Measurements from ENCODE around the gene BICD2.

The BICD2 gene

GRCh38 chr9:92680166-92681119, 84.2 kb downstream of the BICD2 start:
- DNase-seq (ENCODE audit: low read depth): no peak
- no peak for TF ChIP-seq CTCF (conservative IDR thresholded peaks at IDR 0.05; ENCODE audit: low read depth, low read length)
- no peak overlapping the region for H3K4me3 ChIP-seq (ENCODE audit: low read length)

GRCh38 chr9:92679413-92680165, 85.0 kb downstream of the BICD2 start:
- no peak for TF ChIP-seq CTCF (conservative IDR thresholded peaks at IDR 0.05; ENCODE audit: low read depth, low read length)
- no peak overlapping the region for H3K4me3 ChIP-seq (ENCODE audit: low read length)
- DNase-seq (ENCODE audit: low read depth): no peak

- DNase-seq (ENCODE audit: low read depth): peak; percentile 55
- TF ChIP-seq CTCF (conservative IDR thresholded peaks at IDR 0.05; ENCODE audit: low read depth, low read length): no peak
- H3K4me3 ChIP-seq (ENCODE audit: low read length): peak overlapping the region; percentile 93
Observed at GRCh38 chr9:92671323-92671722, 93.3 kb downstream of the BICD2 start.

GRCh38 chr9:92669890-92670708, 94.5 kb downstream of the BICD2 start, which contains the start of gene IPPK:
Gene IPPK (minus strand): TSS chr9:92670131. CDS start chr9:92669988, 143 bp downstream.
- no peak for TF ChIP-seq CTCF (conservative IDR thresholded peaks at IDR 0.05; ENCODE audit: low read depth, low read length)
- peak; percentile 96 for DNase-seq (ENCODE audit: low read depth)
- peak within 1 kb of the TSS; percentile 93 for H3K4me3 ChIP-seq (ENCODE audit: low read length)

GRCh38 chr9:92669527-92669889, 95.1 kb downstream of the BICD2 start:
- H3K4me3 ChIP-seq (ENCODE audit: low read length): peak overlapping the region; percentile 93
- no peak for TF ChIP-seq CTCF (conservative IDR thresholded peaks at IDR 0.05; ENCODE audit: low read depth, low read length)
- DNase-seq (ENCODE audit: low read depth): no peak

- peak overlapping the region; percentile 93 for H3K4me3 ChIP-seq (ENCODE audit: low read length)
- DNase-seq (ENCODE audit: low read depth): no peak
- no peak for TF ChIP-seq CTCF (conservative IDR thresholded peaks at IDR 0.05; ENCODE audit: low read depth, low read length)
Observed at GRCh38 chr9:92668746-92669526, 95.7 kb downstream of the BICD2 start.
